Lower lobe of right lung (tissue), 2 donors: ENCODE measurements around the gene TMEM229B. TPM values are rescaled to one million over a fixed set of nuclear protein-coding genes. Genes with fewer than 3 reads are reported as not detected.

Source experiments
- ATAC-seq, 2 donors: fragments of 200-7000 bp; cut with Tn5 transposase; one replicate each; pipeline ENCODE4 v1.9.1; 2020 to 2022; ENCODE audit warnings: mild to moderate bottlenecking in 2 of 2, moderate library complexity in 2 of 2
- DNase-seq: peaks from one replicate; pipeline ENCODE4 v3.0.0-alpha.2; 2020
- H3K27ac ChIP-seq: fragments of 200-600 bp; one replicate; pipeline ENCODE4 v1.8.0; 2022
- H3K27me3 ChIP-seq: fragments of 200-600 bp; one replicate; pipeline ENCODE4 v1.8.0; 2022; ENCODE audit warnings: low read depth
- H3K36me3 ChIP-seq: fragments of 200-600 bp; one replicate; pipeline ENCODE4 v1.8.0; 2022; ENCODE audit warnings: mild to moderate bottlenecking
- H3K4me1 ChIP-seq: fragments of 200-600 bp; one replicate; pipeline ENCODE4 v1.8.0; 2022
- H3K4me3 ChIP-seq: fragments of 200-600 bp; one replicate; pipeline ENCODE4 v1.8.0; 2022; ENCODE audit warnings: mild to moderate bottlenecking
- H3K9me3 ChIP-seq: fragments of 200-600 bp; one replicate; pipeline ENCODE4 v1.8.0; 2022
- CTCF ChIP-seq: fragments of 200-600 bp; IDR thresholded peaks from one replicate; pipeline ENCODE4 v1.8.0; 2022; ENCODE audit warnings: antibody characterized with exemption, mild to moderate bottlenecking
- intact Hi-C: fragments of 100-400 bp; cut with DNase I; formaldehyde crosslinking; loops from one replicate; pipeline ENCODE4 v1.11.0; 2022
- total RNA-seq: library from RNA; stranded (reverse); fragmentation: NEBNext Ultra II Directional; extraction: Animal tissue kit (Norgen Biotek cat#: 25700); gene quantifications from one replicate; pipeline ENCODE4 v1.2.1, GENCODE V29; 2021
- donor health status: DM: no; HTN: yes; CAD: no; lungs with severe emphysema.

TMEM229B gene
- total RNA-seq, 1 donor from 2014 or later: 6.4 TPM

GRCh38 chr14:67486890-67487289, 1.6 kb downstream of the TMEM229B start:
- DNase-seq (no peak), ATAC-seq (no peak)
- Histone ChIP-seq H3K27me3 (no peaks in the 10 kb centered on the region), H3K27ac (no peak overlapping the region), H3K9me3 (no peaks in the 10 kb centered on the region), H3K4me1 (peaks cover 21% of the 10 kb centered on the region), H3K4me3 (no peak overlapping the region), H3K36me3 (no peaks in the 10 kb centered on the region)
- TF ChIP-seq CTCF: no peak
- intact Hi-C loops: no loop called here

- DNase-seq: no peak
- H3K4me3 ChIP-seq: no peak overlapping the region
- ATAC-seq: no peak
- no peaks in the 10 kb centered on the region for H3K9me3 ChIP-seq
- H3K4me1 ChIP-seq: peaks cover 21% of the 10 kb centered on the region
- H3K36me3 ChIP-seq: no peaks in the 10 kb centered on the region
- intact Hi-C loops: no loop called here
- H3K27ac ChIP-seq: no peak overlapping the region
- no peak for TF ChIP-seq CTCF
- no peaks in the 10 kb centered on the region for H3K27me3 ChIP-seq
Measured at GRCh38 chr14:67485501-67486095, 2.9 kb downstream of the TMEM229B start.

GRCh38 chr14:67483579-67484285, 4.8 kb downstream of the TMEM229B start:
- H3K27ac ChIP-seq: no peak overlapping the region
- no peaks in the 10 kb centered on the region for H3K27me3 ChIP-seq
- H3K4me3 ChIP-seq: no peak overlapping the region
- DNase-seq (no peak), ATAC-seq (no peak)
- TF ChIP-seq CTCF: no peak
- intact Hi-C loops: no loop called here
- H3K36me3 ChIP-seq: no peaks in the 10 kb centered on the region
- no peaks in the 10 kb centered on the region for H3K9me3 ChIP-seq
- peaks cover 15% of the 10 kb centered on the region for H3K4me1 ChIP-seq

GRCh38 chr14:67482231-67483164, 6.0 kb downstream of the TMEM229B start:
- no peak overlapping the region for H3K4me3 ChIP-seq
- no peaks in the 10 kb centered on the region for H3K9me3 ChIP-seq
- no peak for TF ChIP-seq CTCF

GRCh38 chr14:67480011-67480410, 8.5 kb downstream of the TMEM229B start:
- intact Hi-C loops: no loop called here
- no peak for ATAC-seq
- no peaks in the 10 kb centered on the region for H3K27me3 ChIP-seq
- no peaks in the 10 kb centered on the region for H3K4me1 ChIP-seq
- H3K9me3 ChIP-seq: no peaks in the 10 kb centered on the region
- DNase-seq: no peak
- no peak overlapping the region for H3K27ac ChIP-seq
- H3K36me3 ChIP-seq: no peaks in the 10 kb centered on the region
- TF ChIP-seq CTCF: no peak
- no peak overlapping the region for H3K4me3 ChIP-seq

More at GRCh38 chr14:67482231-67483164, 6.0 kb downstream of the TMEM229B start:
- no peak for ATAC-seq
- DNase-seq: no peak
- Histone ChIP-seq H3K27ac (no peak overlapping the region), H3K36me3 (no peaks in the 10 kb centered on the region), H3K27me3 (no peaks in the 10 kb centered on the region), H3K4me1 (peaks cover 9% of the 10 kb centered on the region)
- intact Hi-C loops: no loop called here
